ENCODE results near the gene WDR33. TPM values are rescaled to one million over a fixed set of nuclear protein-coding genes. Genes with fewer than 3 reads are reported as not detected.

The WDR33 gene
- total and polyA plus RNA-seq, 2 of the 4 experiments (the other 2 are of a cell fraction): 19.6 to 41.2 TPM

- CTCF ChIA-PET: no interaction called here
- intact Hi-C loops (cut with micrococcal nuclease): no loop called here
- in situ Hi-C loops (cut with MboI; ENCODE audit: low sequenced_read_pairs): no loop called here
These were observed 120.3 kb downstream of the WDR33 start for GRCh38 chr2:127690696-127691095.

More at GRCh38 chr2:127690696-127691095, 120.3 kb downstream of the WDR33 start:
- Histone ChIP-seq H2BK20ac (ENCODE audit: low read depth, low read length) (no peak overlapping the region), H3K36me3 (ENCODE audit: control insufficient read depth, insufficient read depth, low read length) (no peaks in the 10 kb centered on the region), H2BK120ac (ENCODE audit: low read depth, low read length) (no peak overlapping the region), H4K20me1 (ENCODE audit: insufficient read depth, low read length) (no peaks in the 10 kb centered on the region), H3K79me1 (ENCODE audit: low read depth in 1 of 2, low read length in 2 of 2) (no peaks in the 10 kb centered on the region), H3K9ac (ENCODE audit: low read depth, low read length) (no peak overlapping the region), H3K4me3 (ENCODE audit: insufficient read depth, low read depth, low read length) (no peak overlapping the region), H3K18ac (ENCODE audit: low read depth, low read length) (no peak overlapping the region), H3K9me3 (ENCODE audit: control insufficient read depth, insufficient read depth, low read length) (peaks cover 9% of the 10 kb centered on the region), H3K4me1 (ENCODE audit: control insufficient read depth, insufficient read depth, low read length) (no peaks in the 10 kb centered on the region), H3K56ac (ENCODE audit: extremely low read depth, insufficient read depth, low read length) (no peak overlapping the region), H3K23ac (ENCODE audit: low read depth, low read length) (no peak overlapping the region), H3K27ac (ENCODE audit: insufficient read depth, low read length) (no peak overlapping the region), H3K4ac (ENCODE audit: low read depth, low read length) (no peak overlapping the region), H2BK5ac (ENCODE audit: low read depth, low read length, poor library complexity, severe bottlenecking) (no peak overlapping the region), H3K27me3 (ENCODE audit: control insufficient read depth, insufficient read depth, low read length) (no peaks in the 10 kb centered on the region), H3K14ac (replicated peaks; ENCODE audit: low read depth, low read length) (no peak overlapping the region), H4K5ac (ENCODE audit: low read depth, low read length) (no peak overlapping the region), H3K9me1 (ENCODE audit: insufficient read depth, low read length) (no peaks in the 10 kb centered on the region), H4K8ac (ENCODE audit: low read depth in 2 of 2, low read length in 2 of 2) (no peak overlapping the region), H2AFZ (replicated peaks; ENCODE audit: low read length, poor library complexity) (no peak overlapping the region), H2AK9ac (replicated peaks; ENCODE audit: low read depth, low read length, poor library complexity) (no peak overlapping the region), H2AK5ac (ENCODE audit: low read depth, low read length) (no peak overlapping the region), H4K91ac (ENCODE audit: insufficient read depth, low read depth, low read length) (no peak overlapping the region), H3K4me2 (ENCODE audit: low read depth, low read length) (no peak overlapping the region), H2BK15ac (ENCODE audit: low read depth, low read length) (no peak overlapping the region)
- no peak for ATAC-seq (ENCODE audit: low read depth)
- DNase-seq: no peak
- WGBS, 2 experiments (ENCODE audit: extremely low coverage in 2 of 2, insufficient read length in 1 of 2): 60% methylated on average over 1 of the region's 2 CpGs; no CpG with 5 or more reads in 1 of the 2 experiments
- POLR2A ChIA-PET (ENCODE audit: unreplicated experiment): no interaction called here
- TF ChIP-seq MAFK (IDR thresholded peaks at IDR 0.05; ENCODE audit: low read depth, low read length): no peak
- TF ChIP-seq USF2 (IDR thresholded peaks at IDR 0.05; ENCODE audit: low read depth, low read length): no peak
- TF ChIP-seq SMC3 (IDR thresholded peaks at IDR 0.05; ENCODE audit: low read depth, low read length): no peak
- no peak for TF ChIP-seq BHLHE40 (IDR thresholded peaks at IDR 0.05; ENCODE audit: low read depth, low read length)
- TF ChIP-seq RAD21 (IDR thresholded peaks at IDR 0.05; ENCODE audit: low read length): no peak
- no peak for TF ChIP-seq CEBPB (IDR thresholded peaks at IDR 0.05; ENCODE audit: low read depth, low read length)
- no peak for TF ChIP-seq CHD1 (IDR thresholded peaks at IDR 0.05; ENCODE audit: low read depth, low read length)
- TF ChIP-seq MXI1 (IDR thresholded peaks at IDR 0.05; ENCODE audit: borderline replicate concordance, low read depth, low read length): no peak
- no peak for TF ChIP-seq NFE2L2 (IDR thresholded peaks at IDR 0.05; ENCODE audit: low read depth, low read length)
- TF ChIP-seq RFX5 (IDR thresholded peaks at IDR 0.05; ENCODE audit: low read depth, low read length): no peak
- TF ChIP-seq MAZ (IDR thresholded peaks at IDR 0.05; ENCODE audit: borderline replicate concordance, low read depth, low read length): no peak
- no peak for TF ChIP-seq FOS (IDR thresholded peaks at IDR 0.05; ENCODE audit: low read depth, low read length)
- dilution Hi-C loops (cut with HindIII; ENCODE audit: low sequenced_read_pairs, unreplicated experiment): no loop called here
- no TSS peak for BruUV-seq (replicated peaks)
